Neutrophil (primary cell): ENCODE results near the gene TNS3.

Experiments
- H3K27ac ChIP-seq: fragments of 200-600 bp; sonication (generic); 2 replicates; pipeline ENCODE4 v1.5.1; 2016; ENCODE audit warnings: mild to moderate bottlenecking, moderate library complexity
- H3K27me3 ChIP-seq: fragments of 200-600 bp; sonication (generic); 2 replicates; pipeline ENCODE4 v1.6.0; 2016; ENCODE audit warnings: mild to moderate bottlenecking
- H3K36me3 ChIP-seq: fragments of 200-600 bp; sonication (generic); 2 replicates; pipeline ENCODE4 v1.5.1; 2017
- H3K4me1 ChIP-seq, 2 experiments: fragments of 200-600 bp in 1 of 2; sonication (generic) in 1 of 2; 1 replicate in 1 of 2; 2 replicates in 1 of 2; pipeline versions ENCODE4 v1.5.1 to v1.6.1; 2013 to 2016; ENCODE audit warnings: low read depth in 1 of 2, low read length in 1 of 2, mild to moderate bottlenecking in 1 of 2, moderate library complexity in 1 of 2; ENCODE audit not compliant: control insufficient read depth in 1 of 2, insufficient read depth in 1 of 2
- H3K4me3 ChIP-seq, 2 experiments: fragments of 200-600 bp in 1 of 2; sonication (generic) in 1 of 2; 1 replicate in 1 of 2; 2 replicates in 1 of 2; pipeline ENCODE4 v1.5.1; 2013 to 2016; ENCODE audit warnings: low read depth in 1 of 2, low read length in 1 of 2, mild to moderate bottlenecking in 1 of 2, moderate library complexity in 1 of 2
- H3K9me3 ChIP-seq: fragments of 200-600 bp; sonication (generic); 2 replicates; pipeline ENCODE4 v1.5.1; 2016
- TF ChIP-seq, protein P1 (sequence below): fragments of 200-600 bp; sonication (generic); IDR thresholded peaks from 2 replicates; pipeline ENCODE4 v1.5.1; 2016; ENCODE audit warnings: antibody characterized with exemption

The TNS3 gene

DNA sequence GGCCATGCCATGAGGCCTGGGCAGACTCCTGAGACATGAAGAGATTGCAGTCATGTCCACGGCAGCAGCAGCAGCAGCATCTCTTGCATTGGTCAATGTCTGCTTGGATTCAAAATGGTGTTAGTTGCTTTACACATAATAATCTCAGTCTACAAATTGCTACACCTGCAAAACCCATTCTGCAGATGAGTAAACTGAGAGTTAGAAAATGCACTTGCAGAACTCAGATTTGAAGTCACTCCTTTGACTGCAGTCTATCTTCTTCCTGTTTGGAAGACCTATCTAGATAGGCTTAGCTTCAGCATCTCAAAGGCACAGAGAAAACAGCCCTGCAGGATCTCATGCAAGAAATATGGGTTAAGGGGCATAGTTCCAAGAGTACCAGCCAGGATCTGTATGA lies 350.3 kb downstream of the TNS3 start:
- H3K27me3 ChIP-seq = peaks cover 12% of the 10 kb centered on the region
- no peaks in the 10 kb centered on the region for H3K9me3 ChIP-seq
- H3K27ac ChIP-seq = no peak overlapping the region
- H3K36me3 ChIP-seq = no peaks in the 10 kb centered on the region
- no peak overlapping the region for H3K4me3 ChIP-seq
- TF ChIP-seq, protein P1, sequence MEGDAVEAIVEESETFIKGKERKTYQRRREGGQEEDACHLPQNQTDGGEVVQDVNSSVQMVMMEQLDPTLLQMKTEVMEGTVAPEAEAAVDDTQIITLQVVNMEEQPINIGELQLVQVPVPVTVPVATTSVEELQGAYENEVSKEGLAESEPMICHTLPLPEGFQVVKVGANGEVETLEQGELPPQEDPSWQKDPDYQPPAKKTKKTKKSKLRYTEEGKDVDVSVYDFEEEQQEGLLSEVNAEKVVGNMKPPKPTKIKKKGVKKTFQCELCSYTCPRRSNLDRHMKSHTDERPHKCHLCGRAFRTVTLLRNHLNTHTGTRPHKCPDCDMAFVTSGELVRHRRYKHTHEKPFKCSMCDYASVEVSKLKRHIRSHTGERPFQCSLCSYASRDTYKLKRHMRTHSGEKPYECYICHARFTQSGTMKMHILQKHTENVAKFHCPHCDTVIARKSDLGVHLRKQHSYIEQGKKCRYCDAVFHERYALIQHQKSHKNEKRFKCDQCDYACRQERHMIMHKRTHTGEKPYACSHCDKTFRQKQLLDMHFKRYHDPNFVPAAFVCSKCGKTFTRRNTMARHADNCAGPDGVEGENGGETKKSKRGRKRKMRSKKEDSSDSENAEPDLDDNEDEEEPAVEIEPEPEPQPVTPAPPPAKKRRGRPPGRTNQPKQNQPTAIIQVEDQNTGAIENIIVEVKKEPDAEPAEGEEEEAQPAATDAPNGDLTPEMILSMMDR = no peak
- H3K4me1 ChIP-seq = no peaks in the 10 kb centered on the region

GRCh38 chr7:47231032-47231431 lies 350.9 kb downstream of the TNS3 start:
- Histone ChIP-seq H3K9me3 (no peaks in the 10 kb centered on the region), H3K36me3 (no peaks in the 10 kb centered on the region), H3K27ac (no peak overlapping the region), H3K4me3 (no peak overlapping the region), H3K4me1 (no peaks in the 10 kb centered on the region), H3K27me3 (peaks cover 12% of the 10 kb centered on the region)
- TF ChIP-seq, protein P1 = no peak

- TF ChIP-seq, protein P1 = no peak
- Histone ChIP-seq H3K4me3 (no peak overlapping the region), H3K27ac (no peak overlapping the region), H3K27me3 (peaks cover 12% of the 10 kb centered on the region), H3K4me1 (no peaks in the 10 kb centered on the region), H3K9me3 (no peaks in the 10 kb centered on the region), H3K36me3 (no peaks in the 10 kb centered on the region)
Measured at GRCh38 chr7:47228386-47229014, 353.4 kb downstream of the TNS3 start.

DNA sequence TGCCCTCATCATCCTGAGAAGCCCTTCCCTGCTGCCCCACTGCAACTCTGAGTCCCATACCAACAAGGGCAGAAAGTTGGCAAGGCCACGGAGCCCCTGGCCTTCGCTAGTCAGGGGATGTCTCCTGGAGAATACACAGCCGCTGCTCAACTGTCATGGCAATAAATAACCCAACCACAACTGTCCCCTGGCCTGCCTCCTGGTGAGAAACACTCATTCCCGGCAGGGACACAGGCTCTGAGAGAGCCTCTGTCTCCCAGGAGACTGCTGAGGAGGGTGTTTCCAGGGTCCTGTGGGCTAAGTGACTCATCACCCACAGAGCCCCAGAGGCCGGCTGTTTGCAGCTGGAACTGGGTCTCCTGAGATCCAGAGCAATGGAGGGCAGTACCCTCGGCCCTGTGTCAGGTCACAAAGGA lies 354.1 kb downstream of the TNS3 start:
- H3K9me3 ChIP-seq = no peaks in the 10 kb centered on the region
- H3K27ac ChIP-seq = no peak overlapping the region
- peaks cover 12% of the 10 kb centered on the region for H3K27me3 ChIP-seq
- H3K4me3 ChIP-seq = no peak overlapping the region
- TF ChIP-seq, protein P1 = no peak
- H3K4me1 ChIP-seq = no peaks in the 10 kb centered on the region
- no peaks in the 10 kb centered on the region for H3K36me3 ChIP-seq

GRCh38 chr7:47226696-47227095 lies 355.2 kb downstream of the TNS3 start:
- Histone ChIP-seq H3K9me3 (no peaks in the 10 kb centered on the region), H3K4me3 (no peak overlapping the region), H3K27me3 (peaks cover 12% of the 10 kb centered on the region), H3K27ac (no peak overlapping the region), H3K4me1 (no peaks in the 10 kb centered on the region), H3K36me3 (no peaks in the 10 kb centered on the region)
- TF ChIP-seq, protein P1 = no peak
